Raji (cell line): Measurements from ENCODE around the gene HGFAC.

ENCODE experiments used
- POLR2A ChIP-seq: IDR thresholded peaks from 2 replicates; pipeline ENCODE4 v1.6.1; 2011; ENCODE audit warnings: low read depth, low read length, control low read depth; ENCODE audit not compliant: insufficient read depth

Gene HGFAC

GRCh38 chr4:3443750-3444309 is 2.1 kb downstream of the HGFAC start:
- no peak for TF ChIP-seq POLR2A

- TF ChIP-seq POLR2A, result no peak
These were observed 2.8 kb downstream of the HGFAC start for GRCh38 chr4:3444351-3445110.

DNA sequence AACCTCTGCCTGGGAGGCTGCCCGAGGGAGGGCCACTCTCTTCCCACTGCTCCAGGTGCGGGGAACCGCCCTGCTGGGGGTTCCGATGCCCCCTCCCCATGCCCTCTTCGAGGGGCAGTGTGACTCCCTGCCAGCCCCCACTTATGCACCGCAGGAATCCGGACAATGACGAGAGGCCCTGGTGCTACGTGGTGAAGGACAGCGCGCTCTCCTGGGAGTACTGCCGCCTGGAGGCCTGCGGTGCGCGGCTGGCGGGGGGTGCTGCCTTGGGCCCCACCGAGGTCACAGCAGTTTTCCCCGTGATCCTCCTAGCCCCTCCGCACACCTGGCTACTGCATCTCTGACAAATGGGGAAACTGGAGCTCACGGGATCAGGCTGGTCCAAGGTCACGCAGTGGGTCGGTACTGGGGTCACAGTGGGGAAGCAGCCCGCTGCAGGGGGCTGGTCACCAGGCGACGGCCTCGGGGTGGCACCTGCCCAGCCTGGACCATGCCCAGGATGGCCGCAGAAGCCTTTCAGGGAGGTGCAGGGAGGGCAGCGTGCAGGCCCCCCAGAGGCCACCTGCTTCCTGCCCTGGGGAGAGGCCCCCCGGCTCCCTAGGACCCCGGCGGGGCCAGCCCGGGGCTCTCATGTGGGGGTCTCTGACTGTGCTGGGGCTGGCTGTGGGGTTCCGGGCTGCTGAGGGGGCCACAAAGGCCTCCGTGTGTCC is 3.5 kb downstream of the HGFAC start:
- TF ChIP-seq POLR2A, result no peak

- TF ChIP-seq POLR2A, result no peak
These were observed 4.2 kb downstream of the HGFAC start for GRCh38 chr4:3445829-3446545.

DNA sequence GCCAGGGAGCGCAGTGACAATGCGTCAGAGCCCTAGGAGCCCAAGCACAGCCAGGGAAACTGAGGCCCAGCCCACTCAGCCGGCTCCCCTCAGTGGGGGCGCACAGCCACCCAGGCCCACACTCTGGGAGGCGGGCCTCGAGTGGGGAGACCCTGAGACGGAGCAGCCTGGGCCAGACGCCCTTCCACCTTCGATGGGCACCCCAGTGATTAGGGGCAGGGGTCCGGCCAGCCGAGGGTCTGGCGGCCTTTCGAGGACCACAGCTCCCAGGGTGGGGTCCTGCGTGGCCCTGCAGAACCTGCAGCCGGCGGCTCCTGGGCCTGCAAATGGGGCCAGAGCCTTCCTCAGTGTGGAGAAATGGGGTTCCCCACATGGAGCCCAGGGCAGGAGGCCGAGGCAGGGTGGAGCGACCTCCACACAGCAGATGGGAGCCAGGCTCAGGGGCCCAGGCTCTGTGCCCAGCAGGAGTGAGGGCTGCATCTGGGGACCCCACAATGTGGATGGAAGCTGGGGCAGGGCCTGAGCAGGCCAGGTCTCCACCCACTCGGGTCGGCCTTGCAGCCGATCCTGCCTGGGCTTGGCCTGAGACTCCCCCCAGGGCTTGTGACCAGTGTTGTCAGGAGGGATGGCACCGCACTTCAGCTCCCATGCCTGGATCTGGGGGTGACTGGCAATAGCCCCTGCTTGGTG is 5.0 kb downstream of the HGFAC start:
- TF ChIP-seq POLR2A, result no peak

GRCh38 chr4:3447431-3448395 is 5.9 kb downstream of the HGFAC start:
- no peak for TF ChIP-seq POLR2A

DNA sequence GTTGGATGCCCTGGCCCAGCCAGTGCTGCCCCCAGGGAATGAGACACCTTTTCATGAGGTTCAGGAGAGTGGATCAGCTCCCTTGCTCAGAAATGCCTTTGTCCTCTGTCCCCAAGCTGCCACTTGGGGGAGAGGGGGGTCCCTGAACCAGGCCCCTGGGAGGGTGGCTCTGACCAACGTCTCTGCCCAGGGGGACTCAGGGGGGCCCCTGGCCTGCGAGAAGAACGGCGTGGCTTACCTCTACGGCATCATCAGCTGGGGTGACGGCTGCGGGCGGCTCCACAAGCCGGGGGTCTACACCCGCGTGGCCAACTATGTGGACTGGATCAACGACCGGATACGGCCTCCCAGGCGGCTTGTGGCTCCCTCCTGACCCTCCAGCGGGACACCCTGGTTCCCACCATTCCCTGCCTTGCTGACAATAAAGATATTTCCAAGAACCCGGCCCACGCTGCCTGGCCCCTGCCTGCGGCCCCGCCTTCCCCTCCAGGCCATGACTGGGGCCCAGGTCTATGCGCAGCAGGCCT is 7.3 kb downstream of the HGFAC start:
- TF ChIP-seq POLR2A, result no peak

DNA sequence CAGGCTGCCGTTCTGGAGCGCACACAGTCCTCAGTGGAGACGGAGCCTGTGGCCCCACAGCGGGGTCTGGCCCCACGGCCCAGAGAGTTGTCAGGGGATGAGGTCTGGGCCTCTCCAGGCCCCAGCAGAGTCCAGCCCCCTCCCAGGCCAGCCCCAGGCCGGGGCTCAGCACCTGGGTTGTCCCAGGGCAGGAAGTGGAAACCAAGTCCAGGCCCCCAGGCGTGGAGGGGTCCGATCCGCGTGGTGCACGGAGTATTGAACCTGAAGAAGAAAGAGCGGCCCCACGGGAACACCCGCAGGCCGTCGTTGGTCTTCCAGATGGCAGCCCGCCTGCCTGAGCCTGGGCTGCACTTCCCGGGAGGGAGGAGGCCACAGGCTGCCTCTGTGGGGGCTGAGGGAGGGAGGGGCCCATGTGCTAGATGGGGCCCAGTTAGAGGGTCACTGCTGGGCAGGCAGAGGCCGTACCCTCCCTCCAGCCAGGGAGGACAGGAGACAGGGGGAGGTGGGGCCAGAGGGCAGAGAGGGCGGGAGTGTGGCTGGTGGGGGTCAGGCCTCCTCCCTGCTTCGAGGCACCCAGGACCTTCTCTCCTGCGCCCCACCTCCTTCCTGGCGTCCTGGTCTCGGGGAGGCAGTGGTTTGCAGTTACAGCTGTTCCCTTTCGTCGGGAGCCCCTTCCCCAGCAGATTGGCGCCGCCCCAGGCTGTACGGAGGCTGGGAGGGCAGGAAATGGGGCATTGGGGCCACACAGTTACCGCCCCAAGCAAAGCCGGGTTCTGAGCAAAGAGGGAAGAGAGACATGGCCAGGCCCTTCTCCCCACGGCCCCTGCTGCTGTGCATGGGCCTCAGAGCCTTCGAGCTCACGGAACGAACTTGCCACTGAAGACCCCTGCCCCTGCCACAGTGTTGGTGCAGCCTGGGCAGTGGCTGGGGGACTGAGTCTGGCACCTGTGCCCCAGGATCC is 8.1 kb downstream of the HGFAC start:
- no peak for TF ChIP-seq POLR2A

GRCh38 chr4:3450643-3451042 is 8.9 kb downstream of the HGFAC start:
- no peak for TF ChIP-seq POLR2A

- TF ChIP-seq POLR2A, result no peak
These were observed 10.2 kb downstream of the HGFAC start for GRCh38 chr4:3451956-3452355.

DNA sequence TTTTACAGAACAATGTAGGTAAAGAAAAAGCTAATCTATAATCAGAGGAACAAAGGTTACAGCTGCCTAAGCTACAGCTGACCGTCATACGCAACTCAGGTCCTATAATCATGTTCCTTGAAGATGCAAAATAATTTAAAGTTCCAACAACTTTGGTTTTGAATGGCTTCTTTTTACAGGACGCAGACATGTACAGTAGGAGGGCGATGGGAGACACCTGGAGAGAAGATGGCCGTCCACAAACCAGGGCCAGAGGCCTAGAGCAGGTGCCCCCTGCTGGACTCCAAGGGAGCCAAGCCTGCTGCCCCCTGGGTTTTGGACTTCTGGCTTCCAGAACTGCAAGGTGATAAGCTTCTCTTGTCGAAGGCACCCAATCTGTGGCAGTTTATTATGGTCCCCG is 10.6 kb downstream of the HGFAC start:
- TF ChIP-seq POLR2A, result no peak

DNA sequence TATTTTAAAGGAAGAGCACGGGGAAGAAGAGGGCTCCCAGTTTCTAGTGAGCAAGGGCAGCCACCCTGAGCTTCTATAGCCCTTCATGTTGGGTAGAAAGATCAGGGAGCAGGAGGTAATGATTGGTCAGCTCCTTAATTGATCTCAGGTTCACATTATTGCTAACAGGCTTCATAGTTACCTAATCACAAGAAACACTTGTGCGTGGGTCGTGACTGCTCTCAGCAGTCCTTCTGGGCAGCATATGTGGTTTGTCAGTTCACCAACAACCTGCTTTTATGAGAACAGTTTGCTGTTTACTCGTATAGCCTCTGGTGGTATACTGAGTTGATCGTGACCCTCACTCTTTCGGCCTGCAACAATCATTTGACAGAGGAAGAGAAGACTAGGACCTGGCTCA is 16.6 kb downstream of the HGFAC start:
- TF ChIP-seq POLR2A, result no peak

- no peak for TF ChIP-seq POLR2A
These were observed 19.2 kb downstream of the HGFAC start for GRCh38 chr4:3460926-3461325.
